Activated T-cell treated with anti-CD3 and anti-CD28 coated beads, Interleukin-2, amount 50 U/mL, for 4 hours (primary cell): Measurements from ENCODE around the gene LRRC75B. TPM values are rescaled to one million over a fixed set of nuclear protein-coding genes. Genes with fewer than 3 reads are reported as not detected.
"Not testable (repeated sequence)": the region's sequence is repeated elsewhere in the genome, so short reads cannot be mapped to it uniquely, and the experiment has no call there.

Experiments
- ATAC-seq, 2 donors: fragments of 200-7000 bp; cut with Tn5 transposase; one replicate each; pipeline ENCODE4 v1.10.0; 2021
- DNase-seq: peaks from one replicate; pipeline ENCODE4 v3.0.0-alpha.2; 2020
- H3K27me3 Mint-ChIP-seq: one replicate; pipeline ENCODE4 v1.8.0; 2021; ENCODE audit warnings: low read depth, mixed read lengths
- H3K36me3 Mint-ChIP-seq: one replicate; pipeline ENCODE4 v1.8.0; 2022; ENCODE audit warnings: mixed read lengths; ENCODE audit not compliant: insufficient read depth
- H3K4me1 Mint-ChIP-seq: one replicate; pipeline ENCODE4 v1.8.0; 2021; ENCODE audit warnings: low read depth, mixed read lengths
- H3K4me3 Mint-ChIP-seq: one replicate; pipeline ENCODE4 v1.8.0; 2021; ENCODE audit warnings: mild to moderate bottlenecking, moderate library complexity, mixed read lengths
- H3K9me3 Mint-ChIP-seq: one replicate; pipeline ENCODE4 v1.8.0; 2021; ENCODE audit warnings: mixed read lengths
- total RNA-seq, 3 donors: library from RNA; stranded (reverse); gene quantifications; one replicate each; pipeline ENCODE4 v1.2.1, GENCODE V29; 2021

The LRRC75B gene
- total RNA-seq, result under 1 TPM; 0.54 to 0.92 (median 0.56) TPM

- H3K4me3 Mint-ChIP-seq, result peak within 1 kb of the TSS; percentile 82
- H3K4me1 Mint-ChIP-seq, result peaks cover 4% of the 10 kb centered on the region
- peaks cover 13% of the 10 kb centered on the region for H3K27me3 Mint-ChIP-seq
- ATAC-seq (peak; percentile 80 to 86), DNase-seq (no peak)
- H3K36me3 Mint-ChIP-seq, result no peaks in the 10 kb centered on the region
- no peaks in the 10 kb centered on the region for H3K9me3 Mint-ChIP-seq
Measured at GRCh38 chr22:24592851-24593558, at the start of gene LRRC75B. Gene LRRC75B, minus strand, starts transcription at chr22:24593073. Its CDS starts 34 bp downstream, at chr22:24593039.

GRCh38 chr22:24642307-24642706, 49.4 kb upstream of the LRRC75B start:
- H3K36me3 Mint-ChIP-seq, DNase-seq, H3K4me3 Mint-ChIP-seq, H3K27me3 Mint-ChIP-seq, H3K9me3 Mint-ChIP-seq, ATAC-seq, H3K4me1 Mint-ChIP-seq: not testable (repeated sequence)

- not testable (repeated sequence) for H3K36me3 Mint-ChIP-seq, H3K9me3 Mint-ChIP-seq, ATAC-seq, H3K27me3 Mint-ChIP-seq, H3K4me3 Mint-ChIP-seq, DNase-seq
- H3K4me1 Mint-ChIP-seq, result peaks cover 25% of the 10 kb centered on the region
Measured at GRCh38 chr22:24636513-24636912, 43.6 kb upstream of the LRRC75B start.

- not testable (repeated sequence) for H3K27me3 Mint-ChIP-seq, H3K4me3 Mint-ChIP-seq, H3K36me3 Mint-ChIP-seq, H3K9me3 Mint-ChIP-seq, ATAC-seq, DNase-seq
- H3K4me1 Mint-ChIP-seq, result peaks cover 25% of the 10 kb centered on the region
Measured at GRCh38 chr22:24634776-24635389, 42.0 kb upstream of the LRRC75B start.

- not testable (repeated sequence) for H3K4me3 Mint-ChIP-seq, H3K27me3 Mint-ChIP-seq, H3K36me3 Mint-ChIP-seq, H3K9me3 Mint-ChIP-seq, ATAC-seq, DNase-seq
- peaks cover 25% of the 10 kb centered on the region for H3K4me1 Mint-ChIP-seq
Measured at GRCh38 chr22:24633231-24634023, 40.6 kb upstream of the LRRC75B start.

GRCh38 chr22:24632642-24633041, 39.8 kb upstream of the LRRC75B start:
- peaks cover 25% of the 10 kb centered on the region for H3K4me1 Mint-ChIP-seq
- ATAC-seq, H3K36me3 Mint-ChIP-seq: not testable (repeated sequence)

GRCh38 chr22:24631430-24632122, 38.7 kb upstream of the LRRC75B start:
- H3K4me3 Mint-ChIP-seq, H3K36me3 Mint-ChIP-seq, ATAC-seq, DNase-seq, H3K9me3 Mint-ChIP-seq, H3K27me3 Mint-ChIP-seq: not testable (repeated sequence)
- H3K4me1 Mint-ChIP-seq, result peaks cover 23% of the 10 kb centered on the region

More at GRCh38 chr22:24632642-24633041, 39.8 kb upstream of the LRRC75B start:
- not testable (repeated sequence) for H3K9me3 Mint-ChIP-seq, H3K4me3 Mint-ChIP-seq, H3K27me3 Mint-ChIP-seq, DNase-seq

GRCh38 chr22:24630812-24631427, 38.0 kb upstream of the LRRC75B start:
- H3K9me3 Mint-ChIP-seq, H3K4me3 Mint-ChIP-seq, DNase-seq, ATAC-seq, H3K36me3 Mint-ChIP-seq, H3K27me3 Mint-ChIP-seq: not testable (repeated sequence)
- peaks cover 21% of the 10 kb centered on the region for H3K4me1 Mint-ChIP-seq

- not testable (repeated sequence) for H3K36me3 Mint-ChIP-seq, DNase-seq, H3K27me3 Mint-ChIP-seq, H3K9me3 Mint-ChIP-seq, H3K4me3 Mint-ChIP-seq, H3K4me1 Mint-ChIP-seq, ATAC-seq
Measured at GRCh38 chr22:24629069-24629468, 36.2 kb upstream of the LRRC75B start.

- not testable (repeated sequence) for DNase-seq, H3K4me1 Mint-ChIP-seq, H3K9me3 Mint-ChIP-seq, ATAC-seq, H3K36me3 Mint-ChIP-seq, H3K27me3 Mint-ChIP-seq, H3K4me3 Mint-ChIP-seq
Measured at GRCh38 chr22:24627911-24628310, 35.0 kb upstream of the LRRC75B start.

GRCh38 chr22:24622596-24622995, 29.7 kb upstream of the LRRC75B start:
- H3K4me3 Mint-ChIP-seq, H3K4me1 Mint-ChIP-seq, H3K36me3 Mint-ChIP-seq, DNase-seq, ATAC-seq, H3K9me3 Mint-ChIP-seq, H3K27me3 Mint-ChIP-seq: not testable (repeated sequence)

GRCh38 chr22:24621244-24621643, 28.4 kb upstream of the LRRC75B start:
- H3K27me3 Mint-ChIP-seq, H3K4me1 Mint-ChIP-seq, ATAC-seq, DNase-seq, H3K4me3 Mint-ChIP-seq, H3K9me3 Mint-ChIP-seq, H3K36me3 Mint-ChIP-seq: not testable (repeated sequence)

- H3K36me3 Mint-ChIP-seq, H3K4me1 Mint-ChIP-seq, H3K4me3 Mint-ChIP-seq, H3K9me3 Mint-ChIP-seq, DNase-seq, ATAC-seq, H3K27me3 Mint-ChIP-seq: not testable (repeated sequence)
Measured at GRCh38 chr22:24614794-24615193, 21.9 kb upstream of the LRRC75B start.

GRCh38 chr22:24609888-24610287, 17.0 kb upstream of the LRRC75B start:
- not testable (repeated sequence) for H3K9me3 Mint-ChIP-seq, ATAC-seq, DNase-seq, H3K27me3 Mint-ChIP-seq, H3K4me3 Mint-ChIP-seq, H3K36me3 Mint-ChIP-seq, H3K4me1 Mint-ChIP-seq
